ENCODE measurements around the gene TTLL8.

Gene TTLL8

GRCh38 chr22:50061141-50061823 is 3.2 kb upstream of the TTLL8 start:
- DNase-seq: no peak

- DNase-seq: no peak
Observed at GRCh38 chr22:50060441-50061140, 2.5 kb upstream of the TTLL8 start.

GRCh38 chr22:50059881-50060262 is 1.8 kb upstream of the TTLL8 start:
- no peak for DNase-seq

GRCh38 chr22:50058906-50059880 is 1.1 kb upstream of the TTLL8 start:
- DNase-seq: no peak

GRCh38 chr22:50057278-50058060 is 629 bp downstream of the TTLL8 start:
- no peak for DNase-seq

GRCh38 chr22:50056214-50056972 is 1.7 kb downstream of the TTLL8 start:
- DNase-seq: no peak

- DNase-seq: no peak
Observed at GRCh38 chr22:50053861-50054260, 4.2 kb downstream of the TTLL8 start.

- DNase-seq: no peak
Observed at GRCh38 chr22:50051930-50052329, 6.2 kb downstream of the TTLL8 start.

GRCh38 chr22:50049299-50050195 is 8.6 kb downstream of the TTLL8 start:
- DNase-seq: no peak

GRCh38 chr22:50048836-50049235 is 9.3 kb downstream of the TTLL8 start:
- no peak for DNase-seq

GRCh38 chr22:50048061-50048765 is 9.9 kb downstream of the TTLL8 start:
- DNase-seq: no peak

GRCh38 chr22:50047346-50047745 is 10.8 kb downstream of the TTLL8 start:
- DNase-seq: no peak

GRCh38 chr22:50046481-50047245 is 11.4 kb downstream of the TTLL8 start:
- no peak for DNase-seq

GRCh38 chr22:50046019-50046415 is 12.1 kb downstream of the TTLL8 start:
- DNase-seq: no peak

GRCh38 chr22:50045211-50046018 is 12.7 kb downstream of the TTLL8 start:
- DNase-seq: no peak

GRCh38 chr22:50044485-50045118 is 13.5 kb downstream of the TTLL8 start:
- no peak for DNase-seq

GRCh38 chr22:50041361-50042065 is 16.6 kb downstream of the TTLL8 start:
- DNase-seq: no peak
